Stomach (tissue), 9 donors: ENCODE data around the gene HSPB6. TPM values are rescaled to one million over a fixed set of nuclear protein-coding genes. Genes with fewer than 3 reads are reported as not detected.
"Not testable (repeated sequence)": the region's sequence is repeated elsewhere in the genome, so short reads cannot be mapped to it uniquely, and the experiment has no call there.

ENCODE experiments used
- DNase-seq, 2 donors: peaks; one replicate each; pipeline versions ENCODE4 v3.0.0 to v3.0.0-alpha.2; 2013 to 2019
- H3K27ac ChIP-seq, 5 donors: fragments of 200-600 bp in 4 of 5; sonication (generic) in 4 of 5; one replicate each; pipeline ENCODE4 v1.5.1; 2013 to 2019; ENCODE audit warnings: mild to moderate bottlenecking in 1 of 5, moderate library complexity in 1 of 5
- H3K27me3 ChIP-seq, 3 donors: fragments of 200-600 bp; sonication (generic); one replicate each; pipeline ENCODE4 v1.5.1; 2017 to 2019; ENCODE audit warnings: mixed run types in 1 of 3
- H3K36me3 ChIP-seq, 4 donors: fragments of 200-600 bp; sonication (generic); 1 replicate in 3 of 4; 2 replicates in 1 of 4; pipeline ENCODE4 v1.5.1; 2016 to 2019
- H3K4me1 ChIP-seq, 4 donors: fragments of 200-600 bp; sonication (generic); one replicate each; pipeline ENCODE4 v1.5.1; 2016 to 2019
- H3K4me3 ChIP-seq, 4 donors: fragments of 200-600 bp; sonication (generic) in 3 of 4; one replicate each; pipeline ENCODE4 v1.5.1; 2016 to 2019; ENCODE audit warnings: mild to moderate bottlenecking in 1 of 4
- H3K9me3 ChIP-seq, 4 donors: fragments of 200-600 bp; sonication (generic); one replicate each; pipeline ENCODE4 v1.5.1; 2016 to 2019
- EP300 ChIP-seq: sonication (generic); formaldehyde crosslinking; IDR thresholded peaks from one replicate; pipeline ENCODE4 v1.6.1; 2017; ENCODE audit warnings: antibody characterized with exemption
- POLR2A ChIP-seq, 4 donors: fragments of 450-650 bp; IDR thresholded peaks; one replicate each; pipeline ENCODE4 v1.6.1; 2016; ENCODE audit warnings: antibody characterized with exemption in 4 of 4, control low read depth in 2 of 4, mild to moderate bottlenecking in 1 of 4, moderate library complexity in 1 of 4
- POLR2AphosphoS5 ChIP-seq, 3 donors: sonication (generic); formaldehyde crosslinking; IDR thresholded peaks; one replicate each; pipeline ENCODE4 v1.6.1; 2016; ENCODE audit warnings: antibody characterized with exemption in 3 of 3
- WGBS, 5 donors: extraction: QIAGEN DNeasy Blood & Tissue Kit in 3 of 5; methylation state at CpG; one replicate each; pipeline versions ENCODE4 v1.1.5 to v1.1.7; 2013 to 2018; 5-methylcytosine and 5-hydroxymethylcytosine counted together
- intact Hi-C: fragments of 100-400 bp; cut with DNase I; formaldehyde crosslinking; loops from one replicate; pipeline ENCODE4 v1.15.1; 2023; ENCODE audit warnings: low total_unique reads
- polyA plus RNA-seq, 3 donors: library from polyadenylated mRNA; stranded (reverse); fragments of 200-250 nt; gene quantifications; one replicate each; pipeline ENCODE4 v1.2.3, GENCODE V29; 2013
- total RNA-seq, 5 donors: library from RNA; depleted of rRNA; stranded (reverse); fragments of >200 nt; gene quantifications; one replicate each; pipeline versions ENCODE4 v1.1.0 to v1.2.3, GENCODE V29; 2014 to 2016
- TF ChIP-seq, protein P1 (sequence below), 7 experiments: fragments of 450-650 bp in 4 of 7; fragments of 200-600 bp in 3 of 7; sonication (generic) in 3 of 7; IDR thresholded peaks; one replicate each; pipeline ENCODE4 v1.5.1; 2016 to 2019; ENCODE audit warnings: antibody characterized with exemption in 7 of 7, control low read depth in 2 of 7, mild to moderate bottlenecking in 1 of 7
- donor health status: healthy with polysubstance abuse.
- donor health status: Bipolar disorder and iron deficiency.
- donor health status: healthy.

Gene HSPB6
- total and polyA plus RNA-seq, 8 donors = 25.0 to 492 (median 81.0) TPM

DNA sequence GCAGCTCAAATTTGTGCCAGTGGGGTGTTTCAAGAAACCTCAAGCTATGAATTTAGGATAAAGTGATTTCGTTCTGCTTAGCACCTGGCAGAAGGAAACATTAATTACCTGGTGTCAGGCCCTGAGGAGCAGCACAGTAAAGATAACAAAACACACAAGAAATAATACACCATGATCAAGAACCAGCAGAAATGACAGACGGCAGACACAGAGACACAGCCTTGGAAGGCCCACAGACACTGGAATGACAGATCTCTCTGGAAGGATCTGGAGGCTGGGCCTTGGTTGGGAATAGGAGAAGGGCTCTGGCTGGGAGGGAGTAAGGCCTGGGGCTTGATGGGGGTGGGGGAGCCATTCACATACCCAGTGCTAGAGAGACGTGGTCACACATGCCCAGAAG lies 45.0 kb upstream of the HSPB6 start:
- DNase-seq = no peak
- 47 to 66% (median 51%) methylated on average over 3 of the region's 3 CpGs for WGBS, 5 donors
- H3K27me3 ChIP-seq = peaks cover 0 to 60% (median 17%) of the 10 kb centered on the region in 3 donors

DNA sequence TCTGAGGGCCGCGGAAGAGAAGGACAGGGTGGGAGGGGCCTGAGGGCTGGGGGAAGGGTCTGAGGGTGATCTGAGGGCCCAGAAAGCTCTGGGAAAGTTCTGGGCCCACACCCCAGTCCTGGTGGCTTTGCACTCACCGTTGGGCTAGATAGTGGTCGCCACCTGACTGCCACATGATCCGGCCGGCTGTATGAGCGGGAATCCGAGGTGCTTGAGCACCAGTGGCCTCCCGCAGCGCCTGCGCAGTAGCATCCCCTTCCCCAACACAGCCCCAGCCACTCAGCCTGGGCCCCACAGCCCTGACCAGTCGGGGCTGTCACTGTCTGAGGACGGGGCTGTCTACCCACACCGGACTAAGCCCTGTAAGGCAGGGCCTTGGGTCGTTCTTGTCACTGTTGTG lies 40.8 kb upstream of the HSPB6 start:
- TF ChIP-seq EP300 (no peak), POLR2A (IDR thresholded peaks at IDR 0.05) (no peak), POLR2AphosphoS5 (IDR thresholded peaks at IDR 0.05) (no peak)
- TF ChIP-seq, protein P1, sequence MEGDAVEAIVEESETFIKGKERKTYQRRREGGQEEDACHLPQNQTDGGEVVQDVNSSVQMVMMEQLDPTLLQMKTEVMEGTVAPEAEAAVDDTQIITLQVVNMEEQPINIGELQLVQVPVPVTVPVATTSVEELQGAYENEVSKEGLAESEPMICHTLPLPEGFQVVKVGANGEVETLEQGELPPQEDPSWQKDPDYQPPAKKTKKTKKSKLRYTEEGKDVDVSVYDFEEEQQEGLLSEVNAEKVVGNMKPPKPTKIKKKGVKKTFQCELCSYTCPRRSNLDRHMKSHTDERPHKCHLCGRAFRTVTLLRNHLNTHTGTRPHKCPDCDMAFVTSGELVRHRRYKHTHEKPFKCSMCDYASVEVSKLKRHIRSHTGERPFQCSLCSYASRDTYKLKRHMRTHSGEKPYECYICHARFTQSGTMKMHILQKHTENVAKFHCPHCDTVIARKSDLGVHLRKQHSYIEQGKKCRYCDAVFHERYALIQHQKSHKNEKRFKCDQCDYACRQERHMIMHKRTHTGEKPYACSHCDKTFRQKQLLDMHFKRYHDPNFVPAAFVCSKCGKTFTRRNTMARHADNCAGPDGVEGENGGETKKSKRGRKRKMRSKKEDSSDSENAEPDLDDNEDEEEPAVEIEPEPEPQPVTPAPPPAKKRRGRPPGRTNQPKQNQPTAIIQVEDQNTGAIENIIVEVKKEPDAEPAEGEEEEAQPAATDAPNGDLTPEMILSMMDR (IDR thresholded peaks at IDR 0.05) = no peak
- intact Hi-C loops = no loop called here
- WGBS, 5 donors = 4 to 14% (median 6%) methylated on average over 6 to 15 of the region's 15 CpGs
- H3K36me3 ChIP-seq = no peaks in the 10 kb centered on the region
- no peaks in the 10 kb centered on the region for H3K9me3 ChIP-seq
- H3K27me3 ChIP-seq = peaks cover 0 to 56% (median 22%) of the 10 kb centered on the region in 3 donors
- no peak overlapping the region for H3K27ac ChIP-seq
- peak in 1 of 2 donors; percentile 66 for DNase-seq
- H3K4me1 ChIP-seq = peaks cover 0 to 12% (median 0%) of the 10 kb centered on the region in 4 donors
- peak overlapping the region in 1 of 4 donors; percentile 6 for H3K4me3 ChIP-seq

More for the DNA sequence above, 45.0 kb upstream of the HSPB6 start:
- no peak overlapping the region for H3K27ac ChIP-seq
- peaks cover 0 to 12% (median 0%) of the 10 kb centered on the region in 4 donors for H3K4me1 ChIP-seq
- no peak overlapping the region for H3K4me3 ChIP-seq
- intact Hi-C loops = no loop called here
- TF ChIP-seq POLR2A (IDR thresholded peaks at IDR 0.05) (no peak), EP300 (no peak), POLR2AphosphoS5 (IDR thresholded peaks at IDR 0.05) (no peak)
- TF ChIP-seq, protein P1 (IDR thresholded peaks at IDR 0.05) = no peak
- no peaks in the 10 kb centered on the region for H3K36me3 ChIP-seq
- H3K9me3 ChIP-seq = no peaks in the 10 kb centered on the region

DNA sequence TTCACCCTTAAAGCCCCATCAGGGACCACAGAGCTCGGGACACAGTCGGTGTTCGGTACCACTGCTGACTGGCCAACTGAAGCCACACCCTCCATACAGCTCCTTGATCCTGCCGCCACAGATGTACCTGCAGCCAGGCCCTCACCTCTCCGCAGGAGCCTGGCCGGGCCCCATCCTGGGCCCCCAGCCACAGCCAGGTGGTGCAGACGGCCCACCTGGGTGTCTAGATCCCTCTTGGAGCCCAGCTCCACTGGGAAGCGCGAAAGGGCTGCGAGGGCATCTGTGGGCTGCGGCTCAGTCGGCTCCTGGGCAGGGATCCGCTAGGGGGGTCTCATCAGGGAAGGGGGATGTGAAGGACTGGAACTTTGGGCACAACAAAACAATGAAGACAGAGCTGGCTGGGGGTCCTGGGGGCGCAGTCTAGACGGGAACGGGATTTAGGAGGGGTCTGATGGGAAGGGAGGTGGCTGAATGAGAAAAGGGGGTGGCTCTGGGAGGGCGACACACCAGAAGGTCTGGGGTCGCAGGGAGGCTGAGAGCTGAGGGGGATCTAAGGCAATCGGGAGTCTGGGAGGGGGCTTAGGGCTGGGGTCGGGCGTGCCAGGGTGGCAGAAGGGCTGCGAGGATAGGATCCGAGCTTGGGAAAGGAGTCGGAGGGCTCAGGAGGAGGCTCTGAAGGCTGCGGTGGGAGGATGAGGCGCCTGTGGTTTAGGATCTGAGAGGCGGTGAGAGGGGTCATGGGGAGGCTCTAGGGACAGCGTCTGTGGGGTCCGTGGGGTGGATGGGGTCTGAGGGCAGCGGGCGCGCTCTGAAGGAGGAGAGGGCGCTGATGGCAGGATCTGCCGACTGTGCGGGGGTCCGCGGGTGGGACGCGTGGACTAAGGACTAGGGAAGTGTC lies 40.1 kb upstream of the HSPB6 start:
- Histone ChIP-seq H3K4me1 (peaks cover 0 to 12% (median 0%) of the 10 kb centered on the region in 4 donors), H3K27me3 (peaks cover 0 to 60% (median 22%) of the 10 kb centered on the region in 3 donors), H3K4me3 (peak overlapping the region in 1 of 4 donors; percentile 6), H3K9me3 (no peaks in the 10 kb centered on the region), H3K36me3 (no peaks in the 10 kb centered on the region), H3K27ac (no peak overlapping the region)
- no peak for DNase-seq
- TF ChIP-seq POLR2AphosphoS5 (IDR thresholded peaks at IDR 0.05) (no peak), EP300 (no peak), POLR2A (IDR thresholded peaks at IDR 0.05) (no peak)
- TF ChIP-seq, protein P1 (IDR thresholded peaks at IDR 0.05) = no peak
- WGBS, 5 donors = 12 to 27% (median 14%) methylated on average over 39 of the region's 39 CpGs
- intact Hi-C loops = no loop called here

DNA sequence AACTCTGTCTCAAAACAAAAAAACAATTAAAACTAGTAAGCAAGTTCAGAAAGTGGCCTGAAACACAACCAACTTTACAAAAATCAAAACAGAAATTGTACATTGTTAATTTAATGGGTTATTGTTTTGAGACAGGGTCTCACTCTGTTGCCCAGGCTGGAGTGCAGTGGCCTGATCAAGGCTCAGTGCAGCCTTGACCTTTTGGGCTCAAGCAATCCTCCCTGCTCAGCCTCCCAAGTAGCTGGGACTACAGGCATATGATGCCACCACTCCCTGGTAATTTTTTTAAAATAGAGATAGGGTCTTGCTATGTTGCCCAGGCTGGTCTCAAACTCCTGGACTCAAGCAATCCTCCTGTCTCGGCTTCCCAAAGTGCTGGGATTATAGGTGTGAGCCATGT lies 38.7 kb upstream of the HSPB6 start:
- DNase-seq, H3K36me3 ChIP-seq, intact Hi-C loops, H3K4me3 ChIP-seq, H3K27ac ChIP-seq, H3K9me3 ChIP-seq: not testable (repeated sequence)
- WGBS, 5 donors = 79 to 96% (median 88%) methylated on average over 1 of the region's 1 CpG
- Histone ChIP-seq H3K4me1 (peaks cover 0 to 12% (median 0%) of the 10 kb centered on the region in 4 donors), H3K27me3 (peaks cover 0 to 56% (median 22%) of the 10 kb centered on the region in 3 donors)
